IPS DF 6.9 (cell line): ENCODE data around the gene ABHD8.
A peak's percentile ranks its signal among the peaks of the same experiment; 100 is the strongest.

Experiments used
- DNase-seq: peaks from one replicate; pipeline ENCODE4 v3.0.0-alpha.2; 2013; ENCODE audit warnings: low read depth, low spot score
- H3K27ac ChIP-seq: one replicate; pipeline ENCODE4 v1.5.1; 2013; ENCODE audit warnings: low read length, control low read depth
- H3K27me3 ChIP-seq: 2 replicates; pipeline ENCODE4 v1.6.1; 2013; ENCODE audit warnings: mild to moderate bottlenecking, low read length; ENCODE audit not compliant: control insufficient read depth, insufficient read depth
- H3K36me3 ChIP-seq: 2 replicates; pipeline ENCODE4 v1.6.1; 2013; ENCODE audit warnings: low read length; ENCODE audit not compliant: control insufficient read depth, insufficient read depth
- H3K4me1 ChIP-seq: 2 replicates; pipeline ENCODE4 v1.6.1; 2013; ENCODE audit warnings: low read length; ENCODE audit not compliant: control insufficient read depth, insufficient read depth
- H3K4me3 ChIP-seq: 2 replicates; pipeline ENCODE4 v1.5.1; 2013; ENCODE audit warnings: mild to moderate bottlenecking, low read length
- H3K9me3 ChIP-seq: 2 replicates; pipeline ENCODE4 v1.6.1; 2013; ENCODE audit warnings: low read length, inconsistent platforms; ENCODE audit not compliant: control insufficient read depth, insufficient read depth
- WGBS: extraction: QIAGEN DNeasy Blood & Tissue Kit; methylation state at CpG from one replicate; pipeline ENCODE4 v1.1.7; 2013; ENCODE audit warnings: mixed read lengths, missing lambda C conversion rate; ENCODE audit not compliant: insufficient read length, insufficient coverage; 5-methylcytosine and 5-hydroxymethylcytosine counted together

ABHD8 gene

DNA sequence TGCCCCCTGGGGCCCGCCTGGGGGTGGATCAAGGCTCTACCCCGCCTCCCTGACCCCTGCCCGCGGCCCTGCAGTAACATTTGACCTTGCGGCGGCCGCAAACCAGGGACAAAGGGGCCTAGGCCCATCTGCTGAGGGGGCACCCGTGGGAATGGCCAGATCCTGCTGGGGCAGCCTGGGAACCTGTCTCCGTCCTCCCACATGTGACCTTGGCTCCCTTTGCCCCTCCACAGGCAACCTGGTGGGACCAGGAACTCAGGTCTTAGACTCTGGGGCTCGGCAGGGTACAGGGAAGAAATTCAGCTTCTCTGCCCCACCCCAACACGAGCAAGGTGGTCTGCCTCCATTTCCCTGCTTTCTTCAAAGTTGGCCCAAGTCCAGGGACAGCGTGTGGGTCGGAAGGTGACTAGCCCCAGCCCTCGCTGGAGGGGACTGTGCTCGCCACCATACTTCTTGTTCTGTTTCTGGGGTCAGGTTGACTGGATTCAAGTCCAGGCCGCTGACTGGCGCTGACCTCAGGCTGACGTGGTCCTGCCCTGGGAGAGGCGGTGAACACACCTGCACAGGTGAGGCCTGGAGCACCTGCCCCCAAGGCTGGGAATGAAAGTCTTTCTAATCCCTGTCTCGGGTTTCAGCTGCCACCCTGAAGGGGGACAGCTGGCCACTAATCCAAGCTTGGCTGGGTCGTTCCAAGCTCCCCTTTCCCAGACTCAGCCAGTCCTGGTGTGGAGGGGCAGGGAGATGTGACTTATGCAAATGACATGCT is 55.0 kb downstream of the ABHD8 start:
- WGBS = no CpG with 5 or more reads among the region's 21 CpGs
- Histone ChIP-seq H3K4me1 (peaks cover 10% of the 10 kb centered on the region), H3K36me3 (no peaks in the 10 kb centered on the region), H3K27ac (no peak overlapping the region), H3K4me3 (no peak overlapping the region), H3K27me3 (no peaks in the 10 kb centered on the region), H3K9me3 (no peaks in the 10 kb centered on the region)
- DNase-seq = no peak

GRCh38 chr19:17246681-17247425 is 56.4 kb downstream of the ABHD8 start:
- no CpG with 5 or more reads among the region's 21 CpGs for WGBS
- H3K36me3 ChIP-seq = no peaks in the 10 kb centered on the region
- no peak overlapping the region for H3K27ac ChIP-seq
- peaks cover 12% of the 10 kb centered on the region for H3K4me1 ChIP-seq
- H3K27me3 ChIP-seq = no peaks in the 10 kb centered on the region
- H3K4me3 ChIP-seq = peak overlapping the region; percentile 41; the same call in 1 of the 2 replicates
- no peak for DNase-seq
- no peaks in the 10 kb centered on the region for H3K9me3 ChIP-seq

- DNase-seq = no peak
- H3K4me3 ChIP-seq = peak within 1 kb of the TSS; percentile 97
- no peaks in the 10 kb centered on the region for H3K36me3 ChIP-seq
- no peaks in the 10 kb centered on the region for H3K27me3 ChIP-seq
- no CpG with 5 or more reads among the region's 72 CpGs for WGBS
- H3K27ac ChIP-seq = no peak within 1 kb of the TSS
- peaks cover 12% of the 10 kb centered on the region for H3K4me1 ChIP-seq
- H3K9me3 ChIP-seq = no peaks in the 10 kb centered on the region
These were observed 57.7 kb downstream of the ABHD8 start, which contains the start of gene NR2F6 for GRCh38 chr19:17245535-17245984. Gene NR2F6, minus strand, starts transcription at chr19:17245919. Its CDS starts 699 bp downstream, at chr19:17245220.

- peak overlapping the region; percentile 97 for H3K4me3 ChIP-seq
- H3K4me1 ChIP-seq = peaks cover 12% of the 10 kb centered on the region
- H3K9me3 ChIP-seq = no peaks in the 10 kb centered on the region
- no CpG with 5 or more reads among the region's 100 CpGs for WGBS
- H3K27ac ChIP-seq = no peak overlapping the region
- H3K36me3 ChIP-seq = no peaks in the 10 kb centered on the region
- no peak for DNase-seq
- H3K27me3 ChIP-seq = no peaks in the 10 kb centered on the region
These were observed 58.3 kb downstream of the ABHD8 start for GRCh38 chr19:17244618-17245534.

DNA sequence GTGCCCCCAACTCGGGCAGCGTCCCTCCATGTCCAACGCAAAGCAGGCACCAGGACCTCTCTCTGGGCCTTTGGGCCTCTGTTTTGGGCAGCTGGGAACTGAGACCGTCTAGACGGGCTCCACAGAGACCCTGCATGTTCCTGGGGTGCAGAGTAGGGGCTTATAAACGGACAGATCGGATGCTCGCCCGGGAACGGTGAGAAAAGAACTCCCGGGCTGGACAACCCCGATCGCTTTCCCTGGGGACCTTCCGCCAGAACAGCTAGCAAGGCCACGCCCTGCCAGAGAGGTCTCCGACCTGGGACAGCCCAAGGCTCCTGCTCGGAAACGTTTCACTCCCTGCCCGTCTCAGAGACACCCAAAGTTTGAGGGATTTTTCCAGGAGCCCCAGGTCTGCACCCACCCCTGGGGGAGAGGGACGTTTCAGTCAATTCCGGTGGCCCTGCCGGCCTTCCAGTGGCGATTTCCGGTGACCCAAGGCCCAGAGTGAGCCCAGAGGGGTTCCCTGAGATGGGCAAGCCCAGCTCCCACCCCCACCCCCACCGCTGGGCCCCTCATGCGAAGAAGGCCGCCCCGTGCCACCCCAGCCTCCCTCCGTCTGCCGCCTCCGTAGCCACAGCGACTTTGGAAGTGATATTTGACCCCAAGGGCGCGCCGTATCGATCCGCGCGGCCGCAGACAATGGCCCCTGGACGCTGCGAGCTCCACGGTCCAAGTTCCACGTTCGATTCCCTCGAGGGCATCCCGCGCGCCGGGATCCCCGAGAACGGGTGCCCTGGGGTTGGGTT is 59.2 kb downstream of the ABHD8 start:
- H3K27ac ChIP-seq = no peak overlapping the region
- peaks cover 12% of the 10 kb centered on the region for H3K4me1 ChIP-seq
- H3K27me3 ChIP-seq = no peaks in the 10 kb centered on the region
- WGBS = no CpG with 5 or more reads among the region's 52 CpGs
- H3K9me3 ChIP-seq = no peaks in the 10 kb centered on the region
- peak overlapping the region; percentile 97 for H3K4me3 ChIP-seq
- no peak for DNase-seq
- H3K36me3 ChIP-seq = no peaks in the 10 kb centered on the region

DNA sequence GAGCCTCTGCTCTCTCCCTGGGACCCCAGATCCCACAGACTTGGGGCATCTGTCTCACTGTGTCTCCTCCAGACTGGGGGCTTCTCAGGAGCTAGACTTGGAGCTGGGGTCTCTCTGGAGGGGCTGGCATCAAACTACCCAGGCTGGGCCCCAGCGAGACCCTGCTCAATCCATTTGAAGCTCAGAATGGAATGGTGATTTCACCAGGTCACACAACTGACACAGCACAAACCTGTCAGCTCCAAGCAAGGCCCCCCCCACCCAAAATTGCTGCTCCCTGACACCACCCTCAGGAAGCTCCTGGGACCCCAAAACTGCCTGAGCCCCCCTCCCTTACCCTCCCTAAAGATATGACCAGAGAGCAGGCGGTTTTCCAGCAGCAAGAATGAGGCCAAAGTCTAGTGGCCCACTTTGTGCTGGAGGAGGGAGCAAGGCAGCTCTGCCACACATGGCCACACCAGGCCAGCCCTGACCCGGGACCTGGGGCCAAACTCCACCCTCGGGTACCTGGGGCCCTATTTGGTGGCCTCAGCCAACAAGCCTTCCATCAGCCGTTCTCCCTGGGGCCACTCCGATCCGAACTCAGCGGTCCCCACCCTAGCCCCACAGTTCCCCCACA is 59.9 kb downstream of the ABHD8 start:
- DNase-seq = no peak
- Histone ChIP-seq H3K27ac (no peak overlapping the region), H3K4me1 (peaks cover 11% of the 10 kb centered on the region), H3K36me3 (no peaks in the 10 kb centered on the region), H3K27me3 (no peaks in the 10 kb centered on the region), H3K4me3 (peak overlapping the region; percentile 97; the same call in 1 of the 2 replicates), H3K9me3 (no peaks in the 10 kb centered on the region)
- no CpG with 5 or more reads among the region's 8 CpGs for WGBS

GRCh38 chr19:17242431-17243208 is 60.6 kb downstream of the ABHD8 start:
- Histone ChIP-seq H3K4me1 (peaks cover 8% of the 10 kb centered on the region), H3K27ac (no peak overlapping the region), H3K9me3 (no peaks in the 10 kb centered on the region), H3K4me3 (no peak overlapping the region), H3K36me3 (no peaks in the 10 kb centered on the region), H3K27me3 (no peaks in the 10 kb centered on the region)
- WGBS = no CpG with 5 or more reads among the region's 8 CpGs
- DNase-seq = no peak
